Measurements from ENCODE around the gene RGS7. TPM values are rescaled to one million over a fixed set of nuclear protein-coding genes. Genes with fewer than 3 reads are reported as not detected.

RGS7 gene
- total RNA-seq, 3 donors from 2014 or later (not counting 1 experiment from before 2014, with no cell fraction given): not detected

DNA sequence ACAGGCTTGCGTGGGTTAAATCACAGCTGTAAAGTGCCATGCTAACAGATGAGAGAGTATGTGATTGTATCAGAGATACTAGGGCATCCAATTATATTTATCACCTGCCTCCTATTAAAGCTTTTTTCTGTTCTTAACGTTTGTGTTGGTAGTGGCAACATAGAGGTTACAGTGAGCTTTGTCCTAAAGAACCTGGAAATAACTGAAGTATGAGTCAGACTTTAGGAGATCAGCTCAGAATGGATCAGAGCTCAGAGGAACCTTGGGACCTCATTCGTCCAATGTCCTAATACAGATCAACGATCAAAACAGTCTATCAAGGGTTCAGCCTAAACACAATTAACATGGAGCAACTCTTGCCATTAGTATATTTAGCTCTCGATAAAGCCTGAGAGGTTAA is 81.0 kb downstream of the RGS7 start:
- Mint-ChIP-seq H3K36me3 (peaks cover 8% of the 10 kb centered on the region), H3K27ac (no peak overlapping the region), H3K4me1 (no peaks in the 10 kb centered on the region), H3K27me3 (ENCODE audit: low read depth in 2 of 2) (no peaks in the 10 kb centered on the region), H3K4me3 (no peak overlapping the region), H3K9me3 (peaks cover 20% of the 10 kb centered on the region in 2 donors)
- ATAC-seq (no peak), DNase-seq (no peak)
- 84% methylated on average over 4 of the region's 5 CpGs for WGBS (ENCODE audit: insufficient coverage)
- Histone ChIP-seq H3K27ac (ENCODE audit: low read length) (no peak overlapping the region), H3K4me1 (ENCODE audit: control insufficient read depth, insufficient read depth, low read length) (no peaks in the 10 kb centered on the region), H3K9me3 (ENCODE audit: control insufficient read depth, insufficient read depth, low read length) (peaks cover 6% of the 10 kb centered on the region), H3K36me3 (ENCODE audit: control insufficient read depth, insufficient read depth, low read length) (no peaks in the 10 kb centered on the region), H3K27me3 (ENCODE audit: control insufficient read depth, insufficient read depth, low read length) (no peaks in the 10 kb centered on the region), H3K4me3 (ENCODE audit: low read length) (no peak overlapping the region)
- TF ChIP-seq, protein P1, sequence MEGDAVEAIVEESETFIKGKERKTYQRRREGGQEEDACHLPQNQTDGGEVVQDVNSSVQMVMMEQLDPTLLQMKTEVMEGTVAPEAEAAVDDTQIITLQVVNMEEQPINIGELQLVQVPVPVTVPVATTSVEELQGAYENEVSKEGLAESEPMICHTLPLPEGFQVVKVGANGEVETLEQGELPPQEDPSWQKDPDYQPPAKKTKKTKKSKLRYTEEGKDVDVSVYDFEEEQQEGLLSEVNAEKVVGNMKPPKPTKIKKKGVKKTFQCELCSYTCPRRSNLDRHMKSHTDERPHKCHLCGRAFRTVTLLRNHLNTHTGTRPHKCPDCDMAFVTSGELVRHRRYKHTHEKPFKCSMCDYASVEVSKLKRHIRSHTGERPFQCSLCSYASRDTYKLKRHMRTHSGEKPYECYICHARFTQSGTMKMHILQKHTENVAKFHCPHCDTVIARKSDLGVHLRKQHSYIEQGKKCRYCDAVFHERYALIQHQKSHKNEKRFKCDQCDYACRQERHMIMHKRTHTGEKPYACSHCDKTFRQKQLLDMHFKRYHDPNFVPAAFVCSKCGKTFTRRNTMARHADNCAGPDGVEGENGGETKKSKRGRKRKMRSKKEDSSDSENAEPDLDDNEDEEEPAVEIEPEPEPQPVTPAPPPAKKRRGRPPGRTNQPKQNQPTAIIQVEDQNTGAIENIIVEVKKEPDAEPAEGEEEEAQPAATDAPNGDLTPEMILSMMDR (IDR thresholded peaks at IDR 0.05): no peak
- intact Hi-C loops (cut with micrococcal nuclease): no loop called here

DNA sequence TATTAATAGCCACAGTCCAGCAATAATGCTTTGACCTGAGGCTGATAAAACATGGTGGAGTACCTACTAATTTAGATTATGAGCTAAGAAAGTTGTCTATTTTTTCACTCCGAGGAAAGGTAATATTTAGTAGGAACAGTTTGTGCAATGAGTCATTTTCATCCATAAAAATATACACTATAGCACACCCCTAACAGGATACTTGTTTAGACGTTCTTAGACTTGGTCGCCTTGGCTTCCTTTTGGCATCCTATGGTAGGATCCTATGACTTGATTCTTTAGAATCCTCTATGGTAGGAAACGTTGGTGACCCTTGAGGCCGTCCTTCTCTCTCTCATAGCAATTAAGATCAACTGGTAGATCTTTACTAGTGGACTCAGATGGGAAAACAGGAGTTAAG is 81.8 kb downstream of the RGS7 start:
- Mint-ChIP-seq H3K27me3 (ENCODE audit: low read depth in 2 of 2) (no peaks in the 10 kb centered on the region), H3K36me3 (peaks cover 8% of the 10 kb centered on the region), H3K4me1 (no peaks in the 10 kb centered on the region), H3K9me3 (peaks cover 20% of the 10 kb centered on the region in 2 donors), H3K27ac (no peak overlapping the region), H3K4me3 (no peak overlapping the region)
- Histone ChIP-seq H3K9me3 (ENCODE audit: control insufficient read depth, insufficient read depth, low read length) (peaks cover 6% of the 10 kb centered on the region), H3K36me3 (ENCODE audit: control insufficient read depth, insufficient read depth, low read length) (no peaks in the 10 kb centered on the region), H3K4me3 (ENCODE audit: low read length) (no peak overlapping the region), H3K4me1 (ENCODE audit: control insufficient read depth, insufficient read depth, low read length) (no peaks in the 10 kb centered on the region), H3K27ac (ENCODE audit: low read length) (no peak overlapping the region), H3K27me3 (ENCODE audit: control insufficient read depth, insufficient read depth, low read length) (no peaks in the 10 kb centered on the region)
- TF ChIP-seq, protein P1 (IDR thresholded peaks at IDR 0.05): no peak
- DNase-seq (no peak), ATAC-seq (no peak)
- 92% methylated on average over 2 of the region's 5 CpGs for WGBS (ENCODE audit: insufficient coverage)
- intact Hi-C loops (cut with micrococcal nuclease): no loop called here

DNA sequence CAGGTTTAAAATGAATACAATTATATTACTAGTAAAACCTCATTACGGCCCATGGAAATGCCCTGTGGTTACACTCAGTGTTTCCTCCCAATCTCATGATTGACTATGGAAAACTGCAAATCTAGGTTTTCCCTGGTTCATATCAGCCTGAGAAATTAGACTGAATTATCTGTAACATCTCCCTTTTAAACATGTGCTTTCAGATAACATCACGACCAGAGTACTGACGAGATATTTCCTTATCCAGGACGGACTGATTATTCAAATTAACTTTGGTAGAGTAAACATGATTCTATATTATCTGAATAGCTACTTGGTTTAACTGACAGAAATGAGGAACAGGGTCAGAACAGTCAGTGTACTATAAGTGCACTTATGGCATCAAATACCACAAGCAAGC is 82.3 kb downstream of the RGS7 start:
- peaks cover 6% of the 10 kb centered on the region for H3K9me3 ChIP-seq (ENCODE audit: control insufficient read depth, insufficient read depth, low read length)
- no peaks in the 10 kb centered on the region for H3K27me3 ChIP-seq (ENCODE audit: control insufficient read depth, insufficient read depth, low read length)
- no peak overlapping the region for H3K27ac ChIP-seq (ENCODE audit: low read length)
- no peak overlapping the region for H3K4me3 Mint-ChIP-seq
- ATAC-seq (no peak), DNase-seq (no peak)
- TF ChIP-seq, protein P1 (IDR thresholded peaks at IDR 0.05): no peak
- H3K27me3 Mint-ChIP-seq (ENCODE audit: low read depth in 2 of 2): no peaks in the 10 kb centered on the region
- intact Hi-C loops (cut with micrococcal nuclease): no loop called here
- no peak overlapping the region for H3K4me3 ChIP-seq (ENCODE audit: low read length)
- peaks cover 8% of the 10 kb centered on the region for H3K36me3 Mint-ChIP-seq
- H3K9me3 Mint-ChIP-seq: peaks cover 20% of the 10 kb centered on the region in 2 donors
- 89% methylated on average over 1 of the region's 4 CpGs for WGBS (ENCODE audit: insufficient coverage)
- no peaks in the 10 kb centered on the region for H3K4me1 ChIP-seq (ENCODE audit: control insufficient read depth, insufficient read depth, low read length)
- H3K36me3 ChIP-seq (ENCODE audit: control insufficient read depth, insufficient read depth, low read length): no peaks in the 10 kb centered on the region
- H3K4me1 Mint-ChIP-seq: no peaks in the 10 kb centered on the region
- no peak overlapping the region for H3K27ac Mint-ChIP-seq

DNA sequence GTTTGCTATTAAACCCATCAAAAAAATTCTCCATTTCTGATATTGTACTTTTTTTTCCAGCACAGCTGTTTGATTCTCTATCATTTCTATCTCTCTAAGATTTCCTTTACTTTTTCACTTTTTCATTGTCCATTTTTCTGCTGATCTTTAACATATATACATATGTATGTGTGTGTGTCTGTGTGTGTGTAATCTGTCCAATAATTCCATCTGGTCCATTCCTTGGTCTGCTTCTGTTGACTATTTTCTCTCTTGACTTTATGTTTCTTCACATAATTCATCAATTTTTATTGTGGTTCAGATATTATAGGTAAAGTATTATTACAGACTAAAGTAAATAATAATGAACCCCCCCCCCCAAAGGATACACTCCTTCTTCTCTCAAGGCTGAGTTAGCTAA is 84.2 kb downstream of the RGS7 start:
- intact Hi-C loops (cut with micrococcal nuclease): no loop called here
- no peaks in the 10 kb centered on the region for H3K36me3 ChIP-seq (ENCODE audit: control insufficient read depth, insufficient read depth, low read length)
- H3K27ac ChIP-seq (ENCODE audit: low read length): no peak overlapping the region
- H3K36me3 Mint-ChIP-seq: peaks cover 9% of the 10 kb centered on the region
- DNase-seq (no peak), ATAC-seq (no peak)
- H3K4me1 ChIP-seq (ENCODE audit: control insufficient read depth, insufficient read depth, low read length): no peaks in the 10 kb centered on the region
- no peak overlapping the region for H3K4me3 Mint-ChIP-seq
- H3K27me3 ChIP-seq (ENCODE audit: control insufficient read depth, insufficient read depth, low read length): no peaks in the 10 kb centered on the region
- H3K27ac Mint-ChIP-seq: no peak overlapping the region
- H3K9me3 Mint-ChIP-seq: peaks cover 11 to 13% of the 10 kb centered on the region in 2 donors
- TF ChIP-seq, protein P1 (IDR thresholded peaks at IDR 0.05): no peak
- H3K9me3 ChIP-seq (ENCODE audit: control insufficient read depth, insufficient read depth, low read length): peaks cover 11% of the 10 kb centered on the region
- H3K4me1 Mint-ChIP-seq: no peaks in the 10 kb centered on the region
- H3K27me3 Mint-ChIP-seq (ENCODE audit: low read depth in 2 of 2): no peaks in the 10 kb centered on the region
- no peak overlapping the region for H3K4me3 ChIP-seq (ENCODE audit: low read length)

All from natural killer cell (primary cell).